Vagina (tissue), 2 donors: Measurements from ENCODE around the gene TIMELESS. TPM values are rescaled to one million over a fixed set of nuclear protein-coding genes. Genes with fewer than 3 reads are reported as not detected.
A peak's percentile ranks its signal among the peaks of the same experiment; 100 is the strongest.
"Not testable (repeated sequence)": the region's sequence is repeated elsewhere in the genome, so short reads cannot be mapped to it uniquely, and the experiment has no call there.

Experiments
- DNase-seq, 2 donors: peaks; one replicate each; pipeline ENCODE4 v3.0.0-alpha.2; 2017; ENCODE audit errors: extremely low spot score in 2 of 2
- H3K27ac ChIP-seq: fragments of 200-600 bp; sonication (generic); one replicate; pipeline ENCODE4 v1.5.1; 2019
- H3K27me3 ChIP-seq: fragments of 200-600 bp; sonication (generic); one replicate; pipeline ENCODE4 v1.5.1; 2019
- H3K36me3 ChIP-seq, 2 donors: fragments of 200-600 bp; sonication (generic); one replicate each; pipeline ENCODE4 v1.5.1; 2017 to 2019
- H3K4me1 ChIP-seq: fragments of 200-600 bp; sonication (generic); one replicate; pipeline ENCODE4 v1.5.1; 2019
- H3K4me3 ChIP-seq, 2 donors: fragments of 200-600 bp; sonication (generic); 1 replicate in 1 of 2; 2 replicates in 1 of 2; pipeline ENCODE4 v1.5.1; 2016 to 2019
- H3K9me3 ChIP-seq: fragments of 200-600 bp; sonication (generic); one replicate; pipeline ENCODE4 v1.5.1; 2019
- CTCF ChIP-seq, 3 experiments: fragments of 450-650 bp in 2 of 3; fragments of 200-600 bp in 1 of 3; sonication (generic) in 1 of 3; IDR thresholded peaks; one replicate each; pipeline ENCODE4 v1.5.1; 2017 to 2019; ENCODE audit warnings: antibody characterized with exemption in 3 of 3, mild to moderate bottlenecking in 2 of 3, moderate library complexity in 2 of 3
- POLR2A ChIP-seq, 2 donors: fragments of 450-650 bp; IDR thresholded peaks; one replicate each; pipeline ENCODE4 v1.6.1; 2017; ENCODE audit warnings: antibody characterized with exemption in 2 of 2, mild to moderate bottlenecking in 2 of 2, moderate library complexity in 2 of 2
- POLR2AphosphoS5 ChIP-seq, 2 donors: sonication (generic); formaldehyde crosslinking; IDR thresholded peaks; one replicate each; pipeline ENCODE4 v1.9.0; 2017; ENCODE audit warnings: antibody characterized with exemption in 2 of 2, mild to moderate bottlenecking in 2 of 2, low read depth in 1 of 2; ENCODE audit not compliant: insufficient read depth in 1 of 2
- intact Hi-C: fragments of 100-400 bp; cut with DNase I; formaldehyde crosslinking; loops from one replicate; pipeline ENCODE4 v1.15.1; 2023
- total RNA-seq: library from RNA; depleted of rRNA; stranded (reverse); fragments of >200 nt; gene quantifications from one replicate; pipeline ENCODE4 v1.2.3, GENCODE V29; 2016

Gene TIMELESS
- total RNA-seq, 1 donor from 2014 or later: 6.1 TPM

GRCh38 chr12:56457817-56458216 is 8.6 kb upstream of the TIMELESS start:
- Histone ChIP-seq H3K9me3 (no peaks in the 10 kb centered on the region), H3K36me3 (no peaks in the 10 kb centered on the region), H3K4me1 (no peaks in the 10 kb centered on the region), H3K4me3 (no peak overlapping the region), H3K27me3 (no peaks in the 10 kb centered on the region), H3K27ac (no peak overlapping the region)
- no peak for TF ChIP-seq CTCF (IDR thresholded peaks at IDR 0.05)
- TF ChIP-seq POLR2A (IDR thresholded peaks at IDR 0.05): no peak
- TF ChIP-seq POLR2AphosphoS5 (IDR thresholded peaks at IDR 0.05; ENCODE audit: insufficient read depth in 1 of 2, low read depth in 1 of 2): no peak
- intact Hi-C loops: no loop called here
- no peak for DNase-seq

GRCh38 chr12:56454557-56454956 is 5.3 kb upstream of the TIMELESS start, which contains the start of gene MIP:
Gene MIP (minus strand): TSS chr12:56454657. CDS start chr12:56454613, 44 bp downstream.
- Histone ChIP-seq H3K27me3 (no peaks in the 10 kb centered on the region), H3K36me3 (no peaks in the 10 kb centered on the region), H3K4me1 (no peaks in the 10 kb centered on the region), H3K9me3 (no peaks in the 10 kb centered on the region), H3K27ac (no peak within 1 kb of the TSS), H3K4me3 (no peak within 1 kb of the TSS)
- no peak for DNase-seq
- intact Hi-C loops: no loop called here
- no peak for TF ChIP-seq CTCF (IDR thresholded peaks at IDR 0.05)

- intact Hi-C loops: no loop called here
- TF ChIP-seq CTCF (IDR thresholded peaks at IDR 0.05) (no peak), POLR2A (IDR thresholded peaks at IDR 0.05) (no peak), POLR2AphosphoS5 (IDR thresholded peaks at IDR 0.05; ENCODE audit: insufficient read depth in 1 of 2, low read depth in 1 of 2) (no peak)
- Histone ChIP-seq H3K4me1 (peaks cover 7% of the 10 kb centered on the region), H3K4me3 (no peak overlapping the region), H3K27me3 (no peaks in the 10 kb centered on the region), H3K9me3 (no peaks in the 10 kb centered on the region), H3K36me3 (no peaks in the 10 kb centered on the region), H3K27ac (no peak overlapping the region)
- no peak for DNase-seq
Observed at GRCh38 chr12:56451147-56451546, 1.9 kb upstream of the TIMELESS start.

- Histone ChIP-seq H3K27me3 (no peaks in the 10 kb centered on the region), H3K36me3 (no peaks in the 10 kb centered on the region), H3K4me1 (peaks cover 7% of the 10 kb centered on the region), H3K27ac (no peak overlapping the region), H3K4me3 (no peak overlapping the region), H3K9me3 (no peaks in the 10 kb centered on the region)
- DNase-seq: no peak
- intact Hi-C loops: no loop called here
- TF ChIP-seq POLR2AphosphoS5 (IDR thresholded peaks at IDR 0.05; ENCODE audit: insufficient read depth in 1 of 2, low read depth in 1 of 2): no peak
- no peak for TF ChIP-seq CTCF (IDR thresholded peaks at IDR 0.05)
- no peak for TF ChIP-seq POLR2A (IDR thresholded peaks at IDR 0.05)
Observed at GRCh38 chr12:56450241-56450640, 1.0 kb upstream of the TIMELESS start.

- no peaks in the 10 kb centered on the region for H3K9me3 ChIP-seq
- peak overlapping the region; percentile 84 for H3K27ac ChIP-seq
- peak overlapping the region; percentile 61 to 78 for H3K4me3 ChIP-seq
- peaks cover 7% of the 10 kb centered on the region for H3K4me1 ChIP-seq
- H3K27me3 ChIP-seq: no peaks in the 10 kb centered on the region
- intact Hi-C loops: no loop called here
- TF ChIP-seq POLR2AphosphoS5 (IDR thresholded peaks at IDR 0.05; ENCODE audit: insufficient read depth in 1 of 2, low read depth in 1 of 2): no peak
- no peak for DNase-seq
- H3K36me3 ChIP-seq: no peaks in the 10 kb centered on the region
Observed at GRCh38 chr12:56449622-56449984, 377 bp upstream of the TIMELESS start.

- H3K36me3 ChIP-seq, intact Hi-C loops, H3K4me1 ChIP-seq, H3K9me3 ChIP-seq, H3K4me3 ChIP-seq, H3K27me3 ChIP-seq, DNase-seq, H3K27ac ChIP-seq: not testable (repeated sequence)
Observed at GRCh38 chr12:56443208-56443607, 6.0 kb downstream of the TIMELESS start.
